Measurements from ENCODE around the gene DPCD.

Gene DPCD

GRCh38 chr10:101563497-101564040 is 24.6 kb upstream of the DPCD start:
- no peaks in the 10 kb centered on the region for H3K36me3 ChIP-seq (ENCODE audit: low read depth)
- peaks cover 19% of the 10 kb centered on the region for H3K27me3 ChIP-seq (ENCODE audit: insufficient read depth, poor library complexity, severe bottlenecking)
- no peaks in the 10 kb centered on the region for H3K9me3 ChIP-seq (ENCODE audit: severe bottlenecking)
- peaks cover 4% of the 10 kb centered on the region for H3K4me1 ChIP-seq (ENCODE audit: insufficient read depth, poor library complexity, severe bottlenecking)
- peak; percentile 25 for DNase-seq (ENCODE audit: low spot score)
- no peak overlapping the region for H3K4me3 ChIP-seq (ENCODE audit: severe bottlenecking)
- no peak for ATAC-seq (ENCODE audit: low read depth)
- H3K27ac ChIP-seq (ENCODE audit: poor library complexity, severe bottlenecking) = no peak overlapping the region
- TF ChIP-seq CTCF (IDR thresholded peaks at IDR 0.05; ENCODE audit: poor library complexity, severe bottlenecking) = no peak

- DNase-seq (ENCODE audit: low spot score) (peak; percentile 42), ATAC-seq (ENCODE audit: low read depth) (no peak)
- Histone ChIP-seq H3K4me3 (ENCODE audit: severe bottlenecking) (no peak overlapping the region), H3K27ac (ENCODE audit: poor library complexity, severe bottlenecking) (no peak overlapping the region), H3K27me3 (ENCODE audit: insufficient read depth, poor library complexity, severe bottlenecking) (peaks cover 19% of the 10 kb centered on the region), H3K4me1 (ENCODE audit: insufficient read depth, poor library complexity, severe bottlenecking) (no peaks in the 10 kb centered on the region), H3K36me3 (ENCODE audit: low read depth) (no peaks in the 10 kb centered on the region), H3K9me3 (ENCODE audit: severe bottlenecking) (no peaks in the 10 kb centered on the region)
- TF ChIP-seq CTCF (IDR thresholded peaks at IDR 0.05; ENCODE audit: poor library complexity, severe bottlenecking) = no peak
Measured at GRCh38 chr10:101564490-101564991, 23.6 kb upstream of the DPCD start.

- ATAC-seq (ENCODE audit: low read depth) (no peak), DNase-seq (ENCODE audit: low spot score) (peak; percentile 15)
- Histone ChIP-seq H3K4me1 (ENCODE audit: insufficient read depth, poor library complexity, severe bottlenecking) (no peaks in the 10 kb centered on the region), H3K27me3 (ENCODE audit: insufficient read depth, poor library complexity, severe bottlenecking) (peaks cover 19% of the 10 kb centered on the region), H3K4me3 (ENCODE audit: severe bottlenecking) (no peak overlapping the region), H3K27ac (ENCODE audit: poor library complexity, severe bottlenecking) (no peak overlapping the region), H3K36me3 (ENCODE audit: low read depth) (no peaks in the 10 kb centered on the region), H3K9me3 (ENCODE audit: severe bottlenecking) (no peaks in the 10 kb centered on the region)
- TF ChIP-seq CTCF (IDR thresholded peaks at IDR 0.05; ENCODE audit: poor library complexity, severe bottlenecking) = no peak
Measured at GRCh38 chr10:101565370-101565900, 22.7 kb upstream of the DPCD start.

- Histone ChIP-seq H3K4me3 (ENCODE audit: severe bottlenecking) (no peak overlapping the region), H3K27ac (ENCODE audit: poor library complexity, severe bottlenecking) (no peak overlapping the region), H3K27me3 (ENCODE audit: insufficient read depth, poor library complexity, severe bottlenecking) (peaks cover 19% of the 10 kb centered on the region), H3K4me1 (ENCODE audit: insufficient read depth, poor library complexity, severe bottlenecking) (no peaks in the 10 kb centered on the region), H3K9me3 (ENCODE audit: severe bottlenecking) (no peaks in the 10 kb centered on the region), H3K36me3 (ENCODE audit: low read depth) (no peaks in the 10 kb centered on the region)
- no peak for TF ChIP-seq CTCF (IDR thresholded peaks at IDR 0.05; ENCODE audit: poor library complexity, severe bottlenecking)
- ATAC-seq (ENCODE audit: low read depth) = no peak
- peak; percentile 19 for DNase-seq (ENCODE audit: low spot score)
Measured at GRCh38 chr10:101565936-101566332, 22.2 kb upstream of the DPCD start.

All from RWPE2 (cell line).